Keratinocyte (primary cell): ENCODE measurements around the gene CDA. TPM values are rescaled to one million over a fixed set of nuclear protein-coding genes. Genes with fewer than 3 reads are reported as not detected.
A peak's percentile ranks its signal among the peaks of the same experiment; 100 is the strongest.
"Not testable (repeated sequence)": the region's sequence is repeated elsewhere in the genome, so short reads cannot be mapped to it uniquely, and the experiment has no call there.

ENCODE experiments used
- DNase-seq: peaks from one replicate; pipeline ENCODE4 v3.0.0-alpha.2; 2011; ENCODE audit warnings: low read depth, missing footprints, low spot score
- FAIRE-seq: peaks from 2 replicates; lab custom pipeline; 2011; peaks lifted over from hg19 to GRCh38; lab: Jason Lieb, UNC
- H2AFZ ChIP-seq: 2 replicates; pipeline ENCODE4 v1.6.0; 2012; ENCODE audit warnings: low read length, control low read depth, inconsistent platforms; ENCODE audit not compliant: control insufficient read depth
- H3K27ac ChIP-seq: 2 replicates; pipeline ENCODE4 v1.5.1; 2011; ENCODE audit warnings: low read length; ENCODE audit not compliant: control insufficient read depth, insufficient read depth
- H3K27me3 ChIP-seq: 3 replicates; pipeline ENCODE4 v1.6.0; 2011; ENCODE audit warnings: low read length; ENCODE audit not compliant: control insufficient read depth, insufficient read depth; ENCODE audit errors: extremely low read depth
- H3K36me3 ChIP-seq, 2 experiments: 2 replicates in 1 of 2; 3 replicates in 1 of 2; pipeline ENCODE4 v1.5.1; 2011; ENCODE audit warnings: low read length in 2 of 2, mild to moderate bottlenecking in 1 of 2; ENCODE audit not compliant: control insufficient read depth in 2 of 2, insufficient read depth in 2 of 2; ENCODE audit errors: extremely low read depth in 1 of 2
- H3K4me1 ChIP-seq: 3 replicates; pipeline ENCODE4 v1.5.1; 2011; ENCODE audit warnings: low read length; ENCODE audit not compliant: control insufficient read depth, insufficient read depth; ENCODE audit errors: extremely low read depth
- H3K4me2 ChIP-seq: 3 replicates; pipeline ENCODE4 v1.6.0; 2011; ENCODE audit warnings: low read depth, low read length; ENCODE audit not compliant: control insufficient read depth, insufficient read depth; ENCODE audit errors: extremely low read depth
- H3K4me3 ChIP-seq, 3 experiments: fragments of 200-600 bp in 1 of 3; sonication (generic) in 1 of 3; 2 replicates in 2 of 3; 3 replicates in 1 of 3; pipeline ENCODE4 v1.5.1; 2011 to 2016; ENCODE audit warnings: low read length in 3 of 3, mild to moderate bottlenecking in 3 of 3, control low read depth in 2 of 3, inconsistent platforms in 1 of 3, low read depth in 1 of 3, mixed read lengths in 1 of 3, mixed run types in 1 of 3, moderate library complexity in 1 of 3; ENCODE audit not compliant: control insufficient read depth in 2 of 3, insufficient read depth in 2 of 3; ENCODE audit errors: extremely low read depth in 1 of 3
- H3K79me2 ChIP-seq: 2 replicates; pipeline ENCODE4 v1.6.0; 2012; ENCODE audit warnings: low read length; ENCODE audit not compliant: control insufficient read depth, insufficient read depth
- H3K9ac ChIP-seq: 3 replicates; pipeline ENCODE4 v1.6.0; 2011; ENCODE audit warnings: low read length; ENCODE audit not compliant: control insufficient read depth, insufficient read depth; ENCODE audit errors: extremely low read depth
- H3K9me1 ChIP-seq: 3 replicates; pipeline ENCODE4 v1.6.0; 2011; ENCODE audit warnings: low read length; ENCODE audit not compliant: control insufficient read depth, insufficient read depth; ENCODE audit errors: extremely low read depth
- H3K9me3 ChIP-seq: 2 replicates; pipeline ENCODE4 v1.5.1; 2012; ENCODE audit warnings: low read depth, low read length; ENCODE audit not compliant: control insufficient read depth
- H4K20me1 ChIP-seq: 3 replicates; pipeline ENCODE4 v1.6.0; 2011; ENCODE audit warnings: low read length; ENCODE audit not compliant: control insufficient read depth, insufficient read depth; ENCODE audit errors: extremely low read depth
- EZH2 ChIP-seq: IDR thresholded peaks from one replicate; pipeline ENCODE4 v1.6.1; 2012; ENCODE audit warnings: inconsistent platforms, mild to moderate bottlenecking, low read length, moderate library complexity
- dilution Hi-C: fragments of 300-500 bp; cut with MboI; formaldehyde crosslinking; loops from one replicate; pipeline ENCODE4 v1.7.0; 2020; ENCODE audit warnings: low sequenced_read_pairs; ENCODE audit not compliant: extremely low pct_ligation_motif_present
- polyA plus RNA-seq, 5 experiments: library from polyadenylated mRNA; depleted of rRNA in 3 of 5; stranded (reverse) in 3 of 5; stranded (forward) in 1 of 5; unstranded in 1 of 5; fragments of >200 nt; gene quantifications; 1 replicate in 1 of 5; 2 replicates in 3 of 5; 3 replicates in 1 of 5; pipeline versions ENCODE4 v1.2.1 to v1.2.3, GENCODE V29; 2011 to 2012; ENCODE audit warnings: missing spikeins in 2 of 5, low read depth in 1 of 5, low replicate concordance in 1 of 5
- TF ChIP-seq, protein P1 (sequence below), 3 experiments: IDR thresholded peaks in 1 of 3; conservative IDR thresholded peaks in 1 of 3; optimal IDR thresholded peaks in 1 of 3; 2 replicates in 2 of 3; 3 replicates in 1 of 3; pipeline versions ENCODE3 to v1.5.1; 2011; ENCODE audit warnings: low read length in 3 of 3, mild to moderate bottlenecking in 3 of 3, moderate library complexity in 2 of 3, control low read depth in 1 of 3, inconsistent platforms in 1 of 3; ENCODE audit not compliant: insufficient read depth in 2 of 3; ENCODE audit errors: extremely low read depth in 1 of 3

Gene CDA
- polyA plus RNA-seq, 1 donor (not counting 4 experiments of a cell fraction or from before 2014, with no cell fraction given): 44.9 TPM

DNA sequence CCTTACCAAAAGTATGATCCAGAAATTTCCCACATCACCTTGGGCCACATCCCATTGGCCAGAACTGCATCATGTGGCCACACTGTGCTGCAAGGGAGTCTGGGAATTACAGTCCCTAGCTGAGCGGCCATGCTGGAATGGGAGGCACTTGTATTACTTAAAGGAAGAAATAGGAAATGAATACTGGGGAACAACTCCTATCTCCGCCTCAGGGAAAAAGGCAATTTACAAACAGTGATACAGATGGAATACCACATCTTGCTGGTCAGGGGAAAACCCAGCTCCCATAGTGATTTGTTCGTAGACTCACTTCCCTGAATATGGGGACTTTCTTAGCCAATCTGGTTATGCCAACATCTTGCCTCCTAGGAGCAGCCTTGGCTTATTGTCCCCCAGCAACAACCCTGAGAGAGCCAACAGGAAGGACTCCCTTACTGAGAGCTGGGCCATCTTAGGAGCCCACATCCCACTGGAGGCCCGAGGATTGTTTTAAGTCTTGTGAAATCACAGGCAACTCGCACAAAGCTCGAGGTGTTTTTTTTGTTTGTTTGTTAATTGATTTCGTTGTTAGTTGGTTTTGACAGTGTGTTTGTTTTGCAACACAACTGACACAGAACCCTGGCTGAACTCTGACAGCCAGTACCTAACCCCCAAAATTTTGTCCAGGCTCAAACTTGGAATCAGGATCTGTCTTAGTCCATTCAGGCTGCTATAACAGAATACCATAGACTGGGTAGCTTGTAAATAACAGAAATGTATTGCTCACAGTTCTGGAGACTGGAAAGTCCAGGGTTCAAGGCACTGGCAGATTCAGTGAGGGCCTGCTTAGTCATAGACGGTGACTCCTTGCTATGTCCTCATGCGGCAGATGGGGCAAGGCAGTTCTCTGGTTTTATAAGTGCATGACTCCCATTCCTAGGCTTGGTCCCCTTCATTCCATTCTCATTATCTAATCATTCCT lies 14.9 kb downstream of the CDA start:
- H3K27ac ChIP-seq: peak overlapping the region; percentile 78
- peak; percentile 76 for DNase-seq
- dilution Hi-C loops: no loop called here

DNA sequence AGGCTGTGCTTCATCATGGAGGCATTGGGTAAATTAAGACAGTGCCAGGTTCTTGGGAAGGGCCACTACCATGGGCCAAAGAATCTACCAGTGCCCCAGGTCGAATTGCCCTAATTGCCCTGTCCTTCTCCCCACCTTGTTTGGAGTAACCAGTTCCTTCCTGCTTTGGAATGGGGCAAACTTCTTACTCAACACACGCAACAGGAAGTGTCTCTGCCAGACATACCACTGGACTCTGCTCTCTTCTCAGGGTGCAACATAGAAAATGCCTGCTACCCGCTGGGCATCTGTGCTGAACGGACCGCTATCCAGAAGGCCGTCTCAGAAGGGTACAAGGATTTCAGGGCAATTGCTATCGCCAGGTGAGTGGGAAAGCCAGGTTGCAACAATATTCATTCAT lies 15.8 kb downstream of the CDA start:
- no peak for TF ChIP-seq EZH2
- TF ChIP-seq, protein P1, sequence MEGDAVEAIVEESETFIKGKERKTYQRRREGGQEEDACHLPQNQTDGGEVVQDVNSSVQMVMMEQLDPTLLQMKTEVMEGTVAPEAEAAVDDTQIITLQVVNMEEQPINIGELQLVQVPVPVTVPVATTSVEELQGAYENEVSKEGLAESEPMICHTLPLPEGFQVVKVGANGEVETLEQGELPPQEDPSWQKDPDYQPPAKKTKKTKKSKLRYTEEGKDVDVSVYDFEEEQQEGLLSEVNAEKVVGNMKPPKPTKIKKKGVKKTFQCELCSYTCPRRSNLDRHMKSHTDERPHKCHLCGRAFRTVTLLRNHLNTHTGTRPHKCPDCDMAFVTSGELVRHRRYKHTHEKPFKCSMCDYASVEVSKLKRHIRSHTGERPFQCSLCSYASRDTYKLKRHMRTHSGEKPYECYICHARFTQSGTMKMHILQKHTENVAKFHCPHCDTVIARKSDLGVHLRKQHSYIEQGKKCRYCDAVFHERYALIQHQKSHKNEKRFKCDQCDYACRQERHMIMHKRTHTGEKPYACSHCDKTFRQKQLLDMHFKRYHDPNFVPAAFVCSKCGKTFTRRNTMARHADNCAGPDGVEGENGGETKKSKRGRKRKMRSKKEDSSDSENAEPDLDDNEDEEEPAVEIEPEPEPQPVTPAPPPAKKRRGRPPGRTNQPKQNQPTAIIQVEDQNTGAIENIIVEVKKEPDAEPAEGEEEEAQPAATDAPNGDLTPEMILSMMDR (optimal IDR thresholded peaks at IDR 0.05 in 1 of 3, IDR thresholded peaks at IDR 0.05 in 1 of 3, conservative IDR thresholded peaks at IDR 0.05 in 1 of 3; ENCODE audit: extremely low read depth in 1 of 3, insufficient read depth in 2 of 3, low read length in 3 of 3): no peak
- dilution Hi-C loops: no loop called here
- no peak for FAIRE-seq
- no peaks in the 10 kb centered on the region for H3K9me3 ChIP-seq
- peak overlapping the region; percentile 19 for H3K9ac ChIP-seq
- DNase-seq: no peak
- H3K79me2 ChIP-seq: no peaks in the 10 kb centered on the region
- no peak overlapping the region for H2AFZ ChIP-seq
- peaks cover 36% of the 10 kb centered on the region for H3K4me1 ChIP-seq
- H4K20me1 ChIP-seq: no peaks in the 10 kb centered on the region
- peak overlapping the region in 1 of 3 experiments; percentile 14 for H3K4me3 ChIP-seq
- peaks cover 0 to 8% of the 10 kb centered on the region in 2 experiments for H3K36me3 ChIP-seq
- H3K27me3 ChIP-seq: no peaks in the 10 kb centered on the region
- peak overlapping the region; percentile 50 for H3K4me2 ChIP-seq
- H3K27ac ChIP-seq: peak overlapping the region; percentile 78
- H3K9me1 ChIP-seq: peaks cover 4% of the 10 kb centered on the region

More for the DNA sequence above, 14.9 kb downstream of the CDA start:
- Histone ChIP-seq H3K36me3 (peaks cover 0 to 5% of the 10 kb centered on the region in 2 experiments), H4K20me1 (no peaks in the 10 kb centered on the region), H3K4me2 (peak overlapping the region; percentile 50), H3K9me3 (no peaks in the 10 kb centered on the region), H3K4me1 (peaks cover 36% of the 10 kb centered on the region), H3K9ac (peak overlapping the region; percentile 39), H2AFZ (no peak overlapping the region), H3K27me3 (no peaks in the 10 kb centered on the region), H3K9me1 (peaks cover 4% of the 10 kb centered on the region), H3K79me2 (no peaks in the 10 kb centered on the region), H3K4me3 (no peak overlapping the region)
- FAIRE-seq: peak; percentile 89
- TF ChIP-seq, protein P1 (optimal IDR thresholded peaks at IDR 0.05 in 1 of 3, IDR thresholded peaks at IDR 0.05 in 1 of 3, conservative IDR thresholded peaks at IDR 0.05 in 1 of 3; ENCODE audit: extremely low read depth in 1 of 3, insufficient read depth in 2 of 3, low read length in 3 of 3): no peak

DNA sequence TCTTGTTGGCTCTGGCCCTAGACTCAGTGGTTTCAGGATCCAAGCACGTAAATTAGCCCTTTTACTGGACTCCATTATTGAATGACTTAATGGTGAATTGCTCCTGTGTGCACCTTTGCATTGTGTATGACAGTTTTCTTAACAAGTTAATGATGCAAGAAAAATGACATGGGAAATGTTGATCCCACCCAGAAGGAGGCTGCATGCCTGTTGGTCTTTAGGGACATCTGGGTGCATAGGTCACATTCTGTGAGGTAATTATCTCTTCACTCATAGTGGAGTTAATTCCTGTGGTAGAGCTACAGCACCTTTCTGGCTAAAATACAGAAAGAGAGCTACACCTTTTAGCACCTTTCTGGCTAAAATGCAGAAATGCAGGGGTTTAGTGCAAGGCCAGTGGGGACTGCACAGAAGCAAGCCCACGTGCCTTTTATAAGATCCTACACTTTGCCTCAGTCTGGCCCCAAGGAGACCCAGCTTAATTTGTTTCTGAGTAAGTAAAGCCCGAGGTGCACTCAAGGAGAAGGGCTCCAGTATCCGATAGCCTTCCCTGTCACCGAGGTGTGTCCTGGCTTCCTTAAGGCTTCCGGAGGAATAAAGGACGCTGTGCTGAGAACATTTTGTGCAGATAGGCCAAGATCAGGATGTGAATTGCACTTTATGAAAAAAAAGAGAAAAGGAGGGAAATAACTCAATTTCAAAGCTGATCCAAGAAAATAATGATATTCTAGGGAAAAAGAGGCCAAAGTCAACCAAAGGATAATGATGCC lies 18.1 kb downstream of the CDA start:
- H3K9ac ChIP-seq, H3K79me2 ChIP-seq, H2AFZ ChIP-seq, H3K36me3 ChIP-seq, H3K27ac ChIP-seq, DNase-seq, H3K4me2 ChIP-seq, H4K20me1 ChIP-seq, H3K4me3 ChIP-seq, H3K9me1 ChIP-seq, dilution Hi-C loops, H3K9me3 ChIP-seq, FAIRE-seq, H3K27me3 ChIP-seq: not testable (repeated sequence)
- peaks cover 27% of the 10 kb centered on the region for H3K4me1 ChIP-seq
